ENCODE data around the gene KDM6B. TPM values are rescaled to one million over a fixed set of nuclear protein-coding genes. Genes with fewer than 3 reads are reported as not detected.

KDM6B gene
- polyA plus RNA-seq, 1 experiment, result 2.0 TPM

DNA sequence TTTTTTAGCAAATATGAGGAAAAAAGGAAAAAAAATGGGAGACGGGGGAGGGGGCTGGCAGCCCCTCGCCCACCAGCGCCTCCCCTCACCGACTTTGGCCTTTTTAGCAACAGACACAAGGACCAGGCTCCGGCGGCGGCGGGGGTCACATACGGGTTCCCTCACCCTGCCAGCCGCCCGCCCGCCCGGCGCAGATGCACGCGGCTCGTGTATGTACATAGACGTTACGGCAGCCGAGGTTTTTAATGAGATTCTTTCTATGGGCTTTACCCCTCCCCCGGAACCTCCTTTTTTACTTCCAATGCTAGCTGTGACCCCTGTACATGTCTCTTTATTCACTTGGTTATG, 19.6 kb downstream of the KDM6B start:
- H3K9me3 ChIP-seq (ENCODE audit: control insufficient read depth, insufficient read depth, low read length), result no peaks in the 10 kb centered on the region; the same call in 1 of the 2 replicates
- H3K27ac ChIP-seq (ENCODE audit: low read depth, low read length), result no peak overlapping the region
- TF ChIP-seq CTCF (IDR thresholded peaks at IDR 0.05; ENCODE audit: low read depth, low read length), result no peak
- POLR2A ChIA-PET, result interaction anchor here (0.6 kb wide), 1 partner anchor 269 kb away, joined by 3 read pairs; no protein-coding TSS in a partner anchor
- H3K4me3 ChIP-seq (ENCODE audit: low read depth, low read length), result no peak overlapping the region
- no peaks in the 10 kb centered on the region for H3K27me3 ChIP-seq (ENCODE audit: control insufficient read depth, insufficient read depth, low read length)
- DNase-seq (ENCODE audit: low read depth, low spot score), result no peak
- CTCF ChIA-PET, result interaction anchor here (0.9 kb wide), 1 partner anchor 19 kb away, joined by 3 read pairs; no protein-coding TSS in a partner anchor

- H3K9me3 ChIP-seq (ENCODE audit: control insufficient read depth, insufficient read depth, low read length), result no peaks in the 10 kb centered on the region; the same call in 1 of the 2 replicates
- TF ChIP-seq CTCF (IDR thresholded peaks at IDR 0.05; ENCODE audit: low read depth, low read length), result no peak
- no peak for DNase-seq (ENCODE audit: low read depth, low spot score)
- H3K4me3 ChIP-seq (ENCODE audit: low read depth, low read length), result no peak overlapping the region
- ChIA-PET CTCF (interaction anchor here (0.9 kb wide), 1 partner anchor 19 kb away, joined by 3 read pairs; no protein-coding TSS in a partner anchor), POLR2A (no interaction called here)
- H3K27me3 ChIP-seq (ENCODE audit: control insufficient read depth, insufficient read depth, low read length), result no peaks in the 10 kb centered on the region
- H3K27ac ChIP-seq (ENCODE audit: low read depth, low read length), result no peak overlapping the region
Observed at GRCh38 chr17:7854078-7854777, 20.2 kb downstream of the KDM6B start.

- Histone ChIP-seq H3K9me3 (ENCODE audit: control insufficient read depth, insufficient read depth, low read length) (no peaks in the 10 kb centered on the region; the same call in 1 of the 2 replicates), H3K27me3 (ENCODE audit: control insufficient read depth, insufficient read depth, low read length) (no peaks in the 10 kb centered on the region), H3K27ac (ENCODE audit: low read depth, low read length) (peak within 1 kb of the TSS; percentile 91), H3K4me3 (ENCODE audit: low read depth, low read length) (peak within 1 kb of the TSS; percentile 81; the same call in 1 of the 2 replicates)
- no peak for TF ChIP-seq CTCF (IDR thresholded peaks at IDR 0.05; ENCODE audit: low read depth, low read length)
- CTCF ChIA-PET, result no interaction called here
- POLR2A ChIA-PET, result interaction anchor here (1.0 to 2.3 kb wide), 2 partner anchors 12 to 21 kb away, joined by 3 to 16 read pairs; partner anchors contain the start of gene KDM6B
- no peak for DNase-seq (ENCODE audit: low read depth, low spot score)
Observed at GRCh38 chr17:7854851-7855659, 21.0 kb downstream of the KDM6B start, which contains the start of gene TMEM88. Gene TMEM88, plus strand, starts transcription at chr17:7855066. Its CDS starts 9 bp downstream, at chr17:7855075.

GRCh38 chr17:7855660-7856010, 21.6 kb downstream of the KDM6B start:
- POLR2A ChIA-PET, result interaction anchor here (1.0 to 2.3 kb wide), 2 partner anchors 13 to 22 kb away, joined by 3 to 16 read pairs; partner anchors contain the start of gene KDM6B

More at GRCh38 chr17:7855660-7856010, 21.6 kb downstream of the KDM6B start:
- Histone ChIP-seq H3K27me3 (ENCODE audit: control insufficient read depth, insufficient read depth, low read length) (no peaks in the 10 kb centered on the region), H3K27ac (ENCODE audit: low read depth, low read length) (peak overlapping the region; percentile 91), H3K4me3 (ENCODE audit: low read depth, low read length) (peak overlapping the region; percentile 81; the same call in 1 of the 2 replicates), H3K9me3 (ENCODE audit: control insufficient read depth, insufficient read depth, low read length) (no peaks in the 10 kb centered on the region; the same call in 1 of the 2 replicates)
- no peak for DNase-seq (ENCODE audit: low read depth, low spot score)
- CTCF ChIA-PET, result no interaction called here
- TF ChIP-seq CTCF (IDR thresholded peaks at IDR 0.05; ENCODE audit: low read depth, low read length), result no peak
